WTC11 (cell line): ENCODE measurements around the gene ADARB2.

ENCODE experiments used
- ATF3 ChIP-seq: sonication (generic); formaldehyde crosslinking; conservative IDR thresholded peaks from 2 replicates; pipeline ENCODE4 v1.8.1; 2022; ENCODE audit warnings: mild to moderate bottlenecking, missing genetic modification reagents
- CREB1 ChIP-seq: sonication (generic); formaldehyde crosslinking; IDR thresholded peaks from 2 replicates; pipeline ENCODE4 v1.8.0; 2023; ENCODE audit warnings: mild to moderate bottlenecking, missing genetic modification reagents
- CTCF ChIP-seq: fragments of 200-600 bp; IDR thresholded peaks from 2 replicates; pipeline ENCODE4 v1.8.0; 2022; ENCODE audit warnings: antibody characterized with exemption
- ESRRA ChIP-seq: sonication (generic); formaldehyde crosslinking; IDR thresholded peaks from 2 replicates; pipeline ENCODE4 v1.8.1; 2022; ENCODE audit warnings: mild to moderate bottlenecking, missing genetic modification reagents, borderline replicate concordance
- NR1H2 ChIP-seq: sonication (generic); formaldehyde crosslinking; IDR thresholded peaks from 2 replicates; pipeline ENCODE4 v1.9.0; 2021; ENCODE audit warnings: mild to moderate bottlenecking, moderate library complexity, missing genetic modification reagents
- NR2C2 ChIP-seq: sonication (generic); formaldehyde crosslinking; IDR thresholded peaks from 2 replicates; pipeline ENCODE4 v1.8.0; 2022; ENCODE audit warnings: mild to moderate bottlenecking, missing genetic modification reagents
- PRDM15 ChIP-seq: sonication (generic); formaldehyde crosslinking; IDR thresholded peaks from 2 replicates; pipeline ENCODE4 v1.8.0; 2022; ENCODE audit warnings: missing genetic modification reagents
- PREB ChIP-seq: sonication (generic); formaldehyde crosslinking; IDR thresholded peaks from 2 replicates; pipeline ENCODE4 v1.8.1; 2022; ENCODE audit warnings: mild to moderate bottlenecking, missing genetic modification reagents, moderate library complexity, borderline replicate concordance
- SP1 ChIP-seq: sonication (generic); formaldehyde crosslinking; conservative IDR thresholded peaks from 2 replicates; pipeline ENCODE4 v1.8.1; 2022; ENCODE audit warnings: missing genetic modification reagents
- STAT6 ChIP-seq: sonication (generic); formaldehyde crosslinking; conservative IDR thresholded peaks from 2 replicates; pipeline ENCODE4 v1.8.1; 2023; ENCODE audit warnings: mild to moderate bottlenecking, low read depth, missing genetic modification reagents, moderate library complexity
- TEAD4 ChIP-seq: sonication (generic); formaldehyde crosslinking; IDR thresholded peaks from 2 replicates; pipeline ENCODE4 v1.8.0; 2022; ENCODE audit warnings: mild to moderate bottlenecking, missing genetic modification reagents

- no peak for TF ChIP-seq NR2C2 (CRISPR knock-in tag)
- no peak for TF ChIP-seq PREB
- TF ChIP-seq TEAD4 = no peak
- TF ChIP-seq CTCF = no peak
- TF ChIP-seq NR1H2 (CRISPR knock-in tag) = no peak
- no peak for TF ChIP-seq ATF3 (CRISPR knock-in tag)
- no peak for TF ChIP-seq STAT6
- no peak for TF ChIP-seq CREB1
- no peak for TF ChIP-seq SP1 (CRISPR knock-in tag)
- no peak for TF ChIP-seq PRDM15 (CRISPR knock-in tag)
- no peak for TF ChIP-seq ESRRA (CRISPR knock-in tag)
These were observed 198.1 kb downstream of the ADARB2 start for GRCh38 chr10:1539216-1539615.
